ENCODE measurements around the gene LYSMD4.
A peak's percentile ranks its signal among the peaks of the same experiment; 100 is the strongest.

LYSMD4 gene

DNA sequence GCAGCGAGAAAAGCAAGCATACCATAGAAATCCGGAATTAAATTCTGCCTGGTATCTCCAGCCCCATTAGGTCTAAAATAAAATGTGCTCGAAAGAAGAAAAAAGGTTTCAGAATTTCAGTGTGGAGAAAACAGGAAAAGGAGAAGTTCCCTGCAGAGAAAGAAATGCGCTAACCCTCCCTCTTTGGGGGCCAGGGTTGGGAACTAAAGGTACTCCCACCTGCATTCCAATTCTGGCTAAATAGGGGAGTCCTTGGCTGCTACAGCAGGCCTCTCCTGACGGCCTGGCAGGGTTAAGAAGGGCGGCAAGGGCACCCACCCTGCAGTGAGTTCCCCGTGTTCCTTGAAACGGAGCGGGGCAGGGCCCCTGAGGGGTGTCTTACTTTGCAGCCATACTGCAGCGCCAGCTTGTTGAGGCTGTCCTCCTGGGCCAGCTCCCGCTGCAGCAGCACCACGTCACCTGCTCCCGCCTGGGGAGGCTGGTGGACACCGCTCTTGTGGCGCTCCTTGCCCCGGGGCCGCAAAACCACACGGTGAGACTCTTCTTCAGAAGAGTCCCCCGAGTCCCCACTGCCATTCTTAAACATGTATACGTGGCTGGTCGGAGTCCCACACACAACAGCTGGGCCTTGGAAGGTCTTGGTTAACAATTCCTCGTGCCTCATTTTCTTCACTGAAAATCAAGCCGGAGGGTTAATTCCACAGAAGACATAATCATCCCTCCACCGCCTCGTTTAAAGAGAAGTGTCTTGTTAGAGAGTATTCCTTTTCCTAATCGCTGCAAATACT lies 1.7 kb downstream of the LYSMD4 start:
- DNase-seq, result no peak

DNA sequence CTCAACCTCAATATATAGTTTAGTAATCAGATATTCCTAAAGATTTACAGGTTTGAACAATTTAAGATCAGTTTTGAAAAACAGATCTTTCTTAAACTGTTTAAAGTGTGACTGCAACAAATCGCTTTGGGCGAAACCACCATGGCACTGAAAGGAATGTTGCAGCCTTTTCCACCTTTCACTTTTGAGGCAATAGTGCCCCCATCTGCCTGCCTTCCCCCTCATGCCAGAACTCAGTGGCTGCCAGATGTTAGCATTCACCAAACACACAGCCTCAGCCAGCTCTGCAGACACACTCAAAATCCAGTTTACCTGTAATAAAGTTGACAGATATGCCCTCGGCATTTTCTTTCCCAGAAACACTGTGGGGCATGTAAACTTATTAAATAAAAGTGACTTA lies 3.3 kb downstream of the LYSMD4 start:
- DNase-seq, result peak in 1 of 2 experiments; percentile 27

DNA sequence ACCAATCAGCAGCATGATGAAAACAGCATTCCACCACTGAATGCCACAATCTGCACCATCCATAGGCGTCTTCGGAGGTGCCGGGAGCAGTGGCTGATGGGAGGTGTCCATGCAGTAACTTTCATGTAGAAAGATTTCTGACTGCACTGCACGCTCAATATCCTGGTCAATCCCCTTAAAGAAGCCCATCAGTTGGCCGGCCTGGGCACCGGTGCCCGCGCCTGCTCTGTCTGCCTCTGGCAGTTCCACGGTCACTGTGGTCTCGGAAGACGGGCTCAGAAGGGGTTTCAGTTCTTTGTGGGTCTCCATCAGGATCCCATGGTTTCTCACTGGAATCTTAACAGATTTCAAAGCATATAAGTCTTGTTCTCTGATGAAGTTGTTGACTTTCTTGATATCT lies 3.9 kb downstream of the LYSMD4 start:
- no peak for DNase-seq

DNA sequence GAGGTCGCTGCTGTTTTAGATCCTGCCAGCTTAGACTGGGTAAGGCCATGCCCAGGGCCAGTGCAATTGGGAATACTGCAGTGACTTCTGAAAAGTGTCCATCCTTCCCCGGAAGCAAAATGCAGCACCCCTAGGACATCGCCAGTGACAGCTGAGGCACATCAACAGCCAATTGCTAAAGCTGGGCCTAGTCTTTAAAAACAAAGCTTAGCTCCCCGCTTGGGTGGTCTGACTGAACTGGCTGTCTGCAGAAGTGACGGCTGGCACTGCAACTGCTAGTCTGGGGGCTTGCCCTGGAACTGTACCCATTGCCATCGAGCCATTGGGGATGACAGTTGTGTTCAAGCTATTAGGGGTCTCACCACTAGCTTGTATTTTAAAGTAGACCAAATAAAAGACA lies 4.3 kb downstream of the LYSMD4 start:
- no peak for DNase-seq

- no peak for DNase-seq
Measured at GRCh38 chr15:99727733-99728132, 5.5 kb downstream of the LYSMD4 start.

- DNase-seq, result no peak
Measured at GRCh38 chr15:99727330-99727729, 5.9 kb downstream of the LYSMD4 start.

DNA sequence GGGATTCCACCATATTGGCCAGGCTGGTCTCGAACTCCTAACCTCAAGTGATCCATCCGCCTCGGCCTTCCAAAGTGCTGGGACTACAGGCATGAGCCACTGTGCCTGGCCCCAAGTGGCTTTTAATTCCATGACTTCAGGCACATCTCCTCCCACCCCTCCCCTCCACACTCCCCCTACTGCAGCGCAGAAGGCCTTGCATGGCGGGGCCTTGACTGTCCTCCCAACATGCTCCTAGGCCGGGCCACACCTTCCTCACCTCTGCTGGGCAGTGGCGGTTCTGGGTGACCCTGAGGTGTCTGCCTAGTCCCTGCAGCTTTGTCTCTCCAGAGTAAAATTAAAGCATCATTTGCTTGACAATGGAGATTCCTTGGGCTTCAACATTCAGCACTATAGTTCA lies 6.9 kb downstream of the LYSMD4 start:
- no peak for DNase-seq

GRCh38 chr15:99722406-99722805 lies 10.8 kb downstream of the LYSMD4 start:
- DNase-seq, result no peak

DNA sequence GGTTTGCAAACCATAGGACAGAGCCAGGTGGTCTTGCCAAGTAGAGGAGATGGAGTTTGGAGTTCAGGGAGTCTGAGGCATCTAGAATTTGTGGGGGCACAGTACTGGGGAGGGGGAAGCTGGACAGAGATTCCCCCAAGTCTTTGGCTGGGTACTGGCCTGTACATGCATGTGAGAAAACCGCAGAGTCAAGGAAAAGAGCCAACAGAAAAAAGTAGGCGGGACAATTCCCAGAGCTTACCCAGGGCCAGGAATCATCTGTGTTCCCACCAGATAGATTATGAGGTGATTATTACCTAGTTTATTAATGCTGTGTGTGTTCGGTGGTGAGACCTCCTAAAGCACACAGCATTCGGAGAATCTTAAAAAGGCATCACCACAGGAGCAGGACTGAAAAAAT lies 11.3 kb downstream of the LYSMD4 start:
- DNase-seq, result no peak

- DNase-seq, result no peak
Measured at GRCh38 chr15:99721104-99721778, 12.0 kb downstream of the LYSMD4 start.

- DNase-seq, result peak in 1 of 2 experiments; percentile 26
Measured at GRCh38 chr15:99720533-99720932, 12.7 kb downstream of the LYSMD4 start.

DNA sequence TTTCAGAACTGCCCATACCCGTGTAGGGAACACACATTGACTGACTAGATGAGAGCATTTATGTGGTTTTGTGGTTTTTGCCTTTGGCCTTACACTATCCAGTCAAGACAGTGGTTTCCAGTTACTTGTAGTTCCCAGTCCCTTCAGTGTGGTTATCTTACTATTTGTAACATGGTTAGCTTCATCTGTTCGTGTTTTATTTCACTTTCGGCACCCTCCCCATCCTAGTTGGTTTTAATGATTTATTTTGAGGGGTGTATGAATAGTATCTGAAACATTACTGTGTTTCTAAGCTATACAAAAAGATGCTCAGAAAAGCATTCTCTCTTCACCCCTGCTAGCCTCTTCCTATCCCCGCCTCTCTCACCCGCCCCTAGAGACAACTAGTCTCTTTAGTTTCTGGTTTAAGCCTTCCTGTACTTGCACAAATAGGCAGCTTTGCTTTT lies 14.1 kb downstream of the LYSMD4 start:
- no peak for DNase-seq

DNA sequence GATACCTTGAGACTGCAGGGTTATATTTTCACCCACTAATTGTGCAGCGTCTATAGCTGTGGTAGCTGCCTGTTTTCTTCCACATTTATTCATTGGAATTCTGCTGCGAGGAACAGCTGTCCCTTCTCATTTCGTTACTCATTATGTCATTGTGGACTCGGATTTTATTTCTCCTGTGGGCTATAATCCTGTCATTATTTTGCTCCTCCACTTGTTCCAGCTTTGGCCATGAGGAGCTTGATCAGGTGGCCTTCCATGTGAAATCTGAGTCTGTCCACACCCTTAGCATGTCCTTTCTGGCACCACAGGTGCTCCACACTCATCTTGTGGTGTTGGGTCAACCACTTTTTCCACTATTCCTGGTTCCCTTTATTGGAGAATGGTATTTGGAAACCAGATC lies 14.8 kb downstream of the LYSMD4 start:
- no peak for DNase-seq

DNA sequence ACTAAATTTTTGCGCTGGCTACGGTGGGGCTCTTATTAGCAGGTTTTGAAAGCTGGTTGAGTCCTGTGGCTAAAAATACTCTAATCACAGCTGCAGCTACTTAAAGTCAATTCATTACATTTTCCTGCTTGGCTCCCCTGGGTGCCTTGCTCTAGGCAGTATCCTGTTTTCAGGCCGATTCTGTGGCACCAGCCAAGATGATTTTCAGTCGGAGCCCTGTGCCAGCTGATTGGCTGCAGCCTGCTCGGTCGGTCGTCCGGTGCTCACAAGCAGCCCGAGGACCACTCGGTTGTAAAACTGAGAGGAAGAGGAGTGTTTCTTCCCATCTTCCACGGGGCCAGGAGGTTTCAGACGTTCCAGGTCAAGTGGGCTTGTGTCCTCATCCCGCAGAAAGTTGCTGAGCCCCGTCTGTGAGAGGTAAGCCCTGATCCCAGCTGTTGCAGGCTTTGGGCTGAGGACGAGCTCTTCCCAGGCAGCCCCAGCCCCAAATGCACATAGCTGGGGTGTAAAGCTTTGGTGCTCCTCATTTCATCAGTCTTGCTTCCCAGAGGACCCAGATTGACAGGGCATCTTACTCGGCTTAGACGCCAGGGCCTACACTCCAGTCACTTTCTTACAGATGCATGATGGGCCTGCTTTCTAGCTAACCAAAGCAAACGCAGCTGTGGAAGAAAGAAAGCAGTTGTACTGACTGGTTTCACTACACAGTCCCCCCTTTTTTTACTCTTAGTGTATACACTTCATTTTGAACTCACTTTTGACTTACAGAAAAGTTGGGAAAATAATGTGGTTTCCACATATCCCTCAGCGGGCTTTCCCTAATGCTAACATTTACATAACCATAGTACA lies 15.9 kb downstream of the LYSMD4 start:
- no peak for DNase-seq

DNA sequence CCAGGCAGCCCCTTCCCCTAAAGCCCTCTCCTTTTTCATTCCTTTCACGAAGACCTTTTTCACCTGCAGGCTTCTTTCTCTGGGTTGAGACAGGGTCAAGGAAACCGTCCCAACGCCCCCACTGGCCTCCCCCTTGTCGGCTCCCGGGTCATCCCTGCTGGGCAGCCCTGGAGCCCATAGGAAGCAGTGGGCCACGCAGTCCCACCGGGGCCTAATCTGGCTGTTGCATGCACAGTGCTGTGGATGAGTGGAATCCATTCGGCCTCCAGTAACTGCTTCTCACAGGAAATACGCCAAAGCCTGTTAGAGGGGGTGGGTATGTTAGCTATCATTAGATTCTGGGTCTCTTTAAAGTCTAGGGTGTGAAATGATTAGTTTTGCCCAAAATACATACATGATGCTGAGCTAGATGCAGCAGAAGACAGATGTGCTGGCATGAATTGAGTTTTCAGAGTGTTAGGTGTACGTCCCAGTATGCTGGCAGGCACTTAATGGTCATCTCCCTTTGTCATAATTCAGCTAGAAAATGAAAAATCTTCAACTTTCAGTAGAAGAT lies 16.6 kb downstream of the LYSMD4 start:
- DNase-seq, result no peak

GRCh38 chr15:99712415-99712814 lies 20.8 kb downstream of the LYSMD4 start:
- peak in 1 of 2 experiments; percentile 37 for DNase-seq

- no peak for DNase-seq
Measured at GRCh38 chr15:99711625-99712024, 21.6 kb downstream of the LYSMD4 start.

GRCh38 chr15:99709243-99709986 lies 23.8 kb downstream of the LYSMD4 start:
- no peak for DNase-seq

GRCh38 chr15:99708563-99708962 lies 24.7 kb downstream of the LYSMD4 start:
- DNase-seq, result no peak

- no peak for DNase-seq
Measured at GRCh38 chr15:99707473-99708270, 25.6 kb downstream of the LYSMD4 start.

DNA sequence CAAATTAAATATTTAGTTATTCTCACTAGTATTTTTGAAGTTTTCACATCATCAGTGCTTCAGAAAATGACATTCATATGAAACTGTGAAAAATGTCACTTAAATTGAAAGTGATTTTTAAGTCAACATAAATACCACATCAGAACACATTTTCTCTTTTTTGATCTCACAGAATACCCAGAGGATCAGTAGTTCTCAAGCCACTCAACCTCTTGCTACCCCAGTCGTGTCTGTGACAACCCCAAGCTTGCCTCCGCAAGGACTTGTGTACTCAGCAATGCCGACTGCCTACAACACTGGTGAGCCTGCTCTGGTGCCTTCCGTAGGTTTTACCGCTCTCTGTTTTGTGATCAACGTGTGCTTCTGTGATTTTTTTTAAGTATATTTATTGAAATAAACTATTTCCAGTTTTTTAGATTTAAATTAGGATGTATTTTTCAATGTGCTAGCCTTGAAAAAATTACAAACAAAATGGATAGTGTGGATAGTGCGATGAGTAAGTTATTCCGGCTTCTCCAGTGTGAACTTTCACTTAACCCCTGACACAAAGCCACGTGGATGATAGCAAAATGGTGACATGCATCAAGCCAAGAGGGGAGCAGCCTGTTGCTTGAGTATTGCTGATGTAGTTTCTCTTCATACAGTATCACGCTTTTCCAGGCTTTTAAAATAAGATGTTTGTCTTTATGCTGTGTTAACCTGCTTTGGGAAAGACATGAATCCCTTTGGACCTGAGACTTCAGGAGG lies 26.5 kb downstream of the LYSMD4 start:
- DNase-seq, result peak in 1 of 2 experiments; percentile 41

All from activated T-cell treated with anti-CD3 and anti-CD28 coated beads, Interleukin-2, amount 50 U/mL, for 48 hours (primary cell).